Colon (tissue), 2 donors: ENCODE data around the gene SELENON.

ENCODE experiments used
- FAIRE-seq: peaks from 2 replicates; lab custom pipeline; 2012; peaks lifted over from hg19 to GRCh38; lab: Jason Lieb, UNC
- donor health status: control.
- donor health status: control.

SELENON gene

GRCh38 chr1:25793585-25794170 is 6.3 kb upstream of the SELENON start:
- no peak for FAIRE-seq

- FAIRE-seq, result no peak
Observed at GRCh38 chr1:25794325-25794724, 5.7 kb upstream of the SELENON start.

DNA sequence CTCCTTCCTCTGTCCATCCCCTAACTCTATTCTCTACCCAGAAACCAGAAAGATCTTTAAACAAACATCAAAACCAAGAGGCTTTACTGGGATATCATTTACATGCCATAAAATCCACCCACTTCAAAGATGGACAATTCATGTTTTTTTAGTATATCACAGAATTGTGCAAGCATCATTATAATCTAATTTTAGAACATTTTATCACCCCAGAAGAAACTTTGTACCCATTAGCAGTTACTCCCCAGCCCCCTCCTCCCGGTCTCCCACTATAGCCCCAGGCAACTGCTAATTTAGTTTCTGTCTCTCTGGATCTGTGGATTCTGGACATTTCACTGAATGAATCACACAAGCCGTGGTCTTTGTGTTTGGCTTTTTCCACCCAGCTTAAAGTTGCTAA is 4.8 kb upstream of the SELENON start:
- no peak for FAIRE-seq

GRCh38 chr1:25795946-25796810 is 3.8 kb upstream of the SELENON start:
- FAIRE-seq, result no peak

DNA sequence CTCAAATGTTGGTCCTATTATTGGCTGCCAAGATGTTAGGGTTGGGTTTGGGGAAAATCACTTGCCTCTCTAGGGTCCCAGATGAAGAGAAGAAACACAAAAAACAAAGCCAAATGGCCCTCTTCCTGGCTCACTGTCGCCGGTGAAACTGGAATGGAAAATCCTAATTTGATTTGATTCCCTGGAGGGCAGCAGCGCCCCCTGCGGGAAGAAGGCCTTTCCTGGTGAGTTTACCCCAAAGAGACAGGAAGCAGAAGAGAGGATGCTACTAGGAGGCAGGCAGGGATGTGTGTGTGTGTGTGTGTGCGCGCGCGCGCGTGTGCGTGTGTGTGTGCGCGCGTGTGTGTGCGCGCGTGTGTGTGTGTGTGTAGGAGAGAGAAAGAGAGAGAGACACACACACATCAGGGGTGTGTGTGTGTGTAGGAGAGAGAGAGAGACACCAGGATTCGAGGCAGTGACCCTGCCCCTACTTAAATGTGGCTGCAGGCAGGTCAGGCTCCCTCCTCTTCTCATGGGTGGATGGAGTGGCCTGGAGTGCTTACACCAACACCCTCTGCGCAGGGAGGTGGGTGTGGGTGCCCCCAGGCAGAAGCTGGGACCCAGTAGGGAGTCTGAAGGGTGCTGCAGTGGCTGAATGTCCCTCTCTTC is 3.1 kb upstream of the SELENON start:
- no peak for FAIRE-seq

GRCh38 chr1:25797939-25798338 is 2.1 kb upstream of the SELENON start:
- FAIRE-seq, result no peak

DNA sequence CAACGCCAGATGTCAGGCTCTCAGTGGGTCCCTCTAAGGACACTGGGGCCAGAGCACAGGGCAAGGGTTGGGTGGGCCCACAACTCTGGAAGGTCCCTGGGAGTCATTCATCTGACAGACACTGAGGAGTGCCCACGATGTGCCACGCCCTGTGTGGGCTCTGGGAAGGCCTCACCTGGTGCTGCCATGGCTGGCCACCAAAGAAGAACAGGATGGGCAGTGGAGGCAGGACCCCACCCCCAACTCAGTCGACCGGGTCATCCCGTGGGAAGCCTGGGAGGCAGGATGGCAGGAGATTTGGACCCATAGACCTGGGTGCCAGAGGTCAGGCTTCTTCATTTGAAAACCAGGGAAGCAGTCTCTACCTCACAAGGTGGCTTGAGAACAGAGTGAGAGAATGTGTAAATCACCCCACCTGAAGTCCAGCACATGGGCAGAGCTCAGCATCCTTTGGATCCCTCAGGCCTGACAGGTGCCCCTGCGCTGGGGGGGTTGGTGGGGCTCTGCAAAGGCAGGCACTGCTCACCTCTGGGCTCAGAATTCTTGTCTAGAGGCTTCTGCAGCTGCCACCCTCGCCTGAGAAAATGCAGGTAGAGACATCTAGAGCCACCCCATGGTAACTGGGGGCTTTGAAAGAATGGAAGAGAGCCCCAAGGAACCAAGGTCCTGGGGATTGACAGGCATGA is 1.2 kb upstream of the SELENON start:
- FAIRE-seq, result no peak

DNA sequence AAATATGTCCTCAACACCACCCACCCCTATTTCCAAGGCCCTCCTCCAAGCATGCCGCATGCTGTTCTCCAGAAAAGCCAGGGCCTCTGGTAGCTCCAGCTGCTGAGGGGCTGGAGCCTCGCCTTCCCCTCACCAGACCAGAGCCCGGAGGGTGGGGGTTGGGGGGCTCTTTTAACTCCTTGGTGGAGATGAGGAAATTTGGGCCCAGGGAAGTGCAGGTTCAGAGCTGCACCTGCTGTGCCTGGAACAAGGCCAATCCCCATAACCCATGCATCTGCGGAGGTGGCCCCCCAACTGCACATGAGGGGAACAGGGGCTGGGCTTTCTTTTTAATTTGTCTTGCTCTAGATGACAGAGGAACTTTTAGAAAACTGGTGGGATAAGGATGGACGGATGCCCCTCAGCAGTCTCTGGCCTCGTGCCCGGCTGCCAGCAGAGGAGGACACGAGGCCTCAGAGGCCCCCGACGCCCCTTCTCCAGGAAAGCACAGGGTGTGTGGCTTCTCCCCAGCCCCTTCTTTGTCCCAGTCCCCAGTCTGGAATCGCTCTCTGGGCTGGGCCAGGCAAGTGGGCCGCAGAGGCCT is 550 bp upstream of the SELENON start:
- FAIRE-seq, result no peak

DNA sequence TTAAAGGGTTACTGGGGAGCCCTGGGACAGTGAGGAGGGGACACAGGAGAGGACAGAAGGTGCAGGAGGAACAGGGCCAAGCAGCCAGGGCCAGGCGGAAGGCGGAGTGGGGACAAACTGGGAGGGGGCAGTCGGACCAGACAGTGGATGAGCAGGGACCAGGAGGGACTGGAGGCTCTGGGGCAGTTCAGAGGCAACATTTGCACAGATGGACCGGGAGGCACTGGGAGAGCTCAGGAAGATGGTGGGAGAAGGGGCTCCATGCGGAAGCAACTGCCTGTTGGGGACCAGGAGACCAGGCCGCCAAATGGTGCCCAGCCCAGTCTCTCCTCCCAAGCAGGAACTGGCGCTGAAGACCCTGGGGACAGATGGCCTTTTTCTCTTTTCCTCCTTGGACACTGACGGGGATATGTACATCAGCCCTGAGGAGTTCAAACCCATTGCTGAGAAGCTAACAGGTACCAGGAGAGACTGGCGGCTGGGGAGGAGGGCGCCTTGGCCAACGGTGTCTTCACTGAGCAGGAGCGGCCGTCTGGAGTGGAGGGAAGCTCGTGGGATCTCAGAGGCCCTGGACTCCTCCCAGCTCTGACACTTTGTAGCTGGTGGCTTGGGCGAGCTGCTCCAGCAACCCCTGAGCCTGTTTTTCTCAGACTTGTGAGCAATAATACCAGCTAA is 847 bp downstream of the SELENON start:
- FAIRE-seq, result no peak

DNA sequence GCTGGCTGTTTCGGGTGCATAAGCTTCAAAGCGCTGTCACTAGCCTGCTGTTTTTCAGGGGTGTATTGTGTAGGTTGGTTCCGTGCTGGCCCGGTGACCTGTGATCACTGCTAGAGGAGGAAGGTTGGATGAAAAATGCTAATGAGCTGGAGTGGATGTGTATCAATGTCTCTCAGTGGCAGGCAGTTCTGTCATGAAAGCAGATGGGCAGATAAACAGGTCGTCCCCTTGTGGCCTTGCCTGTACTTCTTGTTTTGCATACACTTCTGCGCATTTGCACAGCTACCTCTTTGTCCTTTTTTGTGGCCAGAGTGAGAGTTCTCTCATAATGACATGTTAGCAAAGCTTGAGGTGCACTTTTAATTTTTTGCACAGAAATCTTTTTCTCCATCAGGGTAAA is 2.9 kb downstream of the SELENON start:
- FAIRE-seq, result no peak

- FAIRE-seq, result no peak
Observed at GRCh38 chr1:25803368-25803767, 3.4 kb downstream of the SELENON start.

- no peak for FAIRE-seq
Observed at GRCh38 chr1:25804244-25804963, 4.4 kb downstream of the SELENON start.

DNA sequence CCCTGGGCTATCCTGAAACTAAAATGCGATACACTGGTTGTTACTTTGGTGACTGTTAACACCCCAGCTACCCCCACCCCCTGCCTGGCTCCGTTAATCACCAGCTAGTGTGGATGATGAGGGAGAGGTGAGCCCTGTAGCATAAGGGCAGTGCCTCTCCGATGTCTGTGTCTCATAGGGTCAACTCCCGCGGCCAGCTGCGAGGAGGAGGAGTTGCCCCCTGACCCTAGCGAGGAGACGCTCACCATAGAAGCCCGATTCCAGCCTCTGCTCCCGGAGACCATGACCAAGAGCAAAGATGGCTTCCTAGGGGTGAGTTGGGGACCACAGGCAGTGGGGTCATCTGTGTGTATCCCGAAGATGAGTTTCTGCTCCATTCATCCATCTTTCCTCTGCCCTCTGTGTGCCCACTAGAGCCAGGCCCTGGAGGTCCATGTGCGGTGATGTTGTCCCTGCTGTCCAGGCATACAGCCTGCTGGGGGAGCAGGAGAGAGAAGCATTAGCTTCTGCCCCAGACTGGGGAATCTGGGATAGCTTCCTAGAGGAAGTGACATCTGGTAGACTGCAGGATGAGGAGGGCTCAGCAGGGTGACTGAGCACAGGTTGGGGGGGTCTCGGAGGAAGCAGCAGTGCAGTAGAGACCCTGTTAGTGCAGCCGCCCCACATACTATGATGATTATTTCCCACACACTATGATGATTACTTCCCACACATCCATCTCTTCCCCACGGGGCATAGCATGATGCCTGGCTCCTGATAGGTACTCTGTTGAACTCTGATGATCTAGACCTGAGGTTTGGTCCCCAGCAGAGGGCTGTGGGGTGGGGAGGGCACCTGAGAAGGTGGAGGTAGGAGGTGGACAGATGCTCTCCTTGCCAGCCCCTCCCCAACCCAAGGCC is 5.2 kb downstream of the SELENON start:
- FAIRE-seq, result no peak

DNA sequence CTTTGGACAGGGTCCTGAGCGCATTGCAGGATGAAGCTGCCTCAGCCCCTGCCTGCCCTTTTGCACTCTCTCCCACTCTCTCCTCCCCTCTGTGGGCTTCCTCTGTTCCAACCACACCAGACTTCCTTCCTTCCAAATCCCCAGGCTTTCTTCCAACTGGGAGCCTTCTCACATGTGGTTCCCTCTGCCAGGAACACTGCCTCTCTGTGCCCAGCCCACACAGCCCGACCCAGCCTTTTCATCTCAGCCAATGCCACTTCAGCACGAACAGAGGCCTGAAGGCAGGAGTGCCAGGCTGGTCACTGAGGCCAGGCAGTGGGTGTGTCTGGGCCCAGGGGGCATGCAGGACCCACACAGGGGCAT is 5.9 kb downstream of the SELENON start:
- FAIRE-seq, result no peak

DNA sequence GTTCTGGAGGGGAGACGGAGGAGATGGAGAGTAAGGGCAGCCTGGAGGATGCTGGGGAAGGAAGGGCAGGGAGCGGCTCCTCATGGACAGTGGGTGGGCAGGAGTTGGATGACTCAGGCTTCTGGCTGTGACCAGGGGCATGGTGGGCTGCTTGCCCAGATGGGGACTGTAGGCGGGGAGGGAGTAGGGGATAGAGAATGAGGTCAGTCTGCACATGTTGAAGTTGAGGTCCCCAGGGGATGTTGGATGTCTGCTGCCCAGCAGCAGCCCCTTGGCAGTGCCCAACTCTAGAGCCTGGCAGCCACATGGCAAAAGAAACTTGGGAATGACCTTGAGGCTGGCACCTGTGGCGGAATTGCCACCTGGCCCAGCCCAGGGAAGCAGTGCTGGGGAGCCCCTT is 6.4 kb downstream of the SELENON start:
- FAIRE-seq, result no peak

DNA sequence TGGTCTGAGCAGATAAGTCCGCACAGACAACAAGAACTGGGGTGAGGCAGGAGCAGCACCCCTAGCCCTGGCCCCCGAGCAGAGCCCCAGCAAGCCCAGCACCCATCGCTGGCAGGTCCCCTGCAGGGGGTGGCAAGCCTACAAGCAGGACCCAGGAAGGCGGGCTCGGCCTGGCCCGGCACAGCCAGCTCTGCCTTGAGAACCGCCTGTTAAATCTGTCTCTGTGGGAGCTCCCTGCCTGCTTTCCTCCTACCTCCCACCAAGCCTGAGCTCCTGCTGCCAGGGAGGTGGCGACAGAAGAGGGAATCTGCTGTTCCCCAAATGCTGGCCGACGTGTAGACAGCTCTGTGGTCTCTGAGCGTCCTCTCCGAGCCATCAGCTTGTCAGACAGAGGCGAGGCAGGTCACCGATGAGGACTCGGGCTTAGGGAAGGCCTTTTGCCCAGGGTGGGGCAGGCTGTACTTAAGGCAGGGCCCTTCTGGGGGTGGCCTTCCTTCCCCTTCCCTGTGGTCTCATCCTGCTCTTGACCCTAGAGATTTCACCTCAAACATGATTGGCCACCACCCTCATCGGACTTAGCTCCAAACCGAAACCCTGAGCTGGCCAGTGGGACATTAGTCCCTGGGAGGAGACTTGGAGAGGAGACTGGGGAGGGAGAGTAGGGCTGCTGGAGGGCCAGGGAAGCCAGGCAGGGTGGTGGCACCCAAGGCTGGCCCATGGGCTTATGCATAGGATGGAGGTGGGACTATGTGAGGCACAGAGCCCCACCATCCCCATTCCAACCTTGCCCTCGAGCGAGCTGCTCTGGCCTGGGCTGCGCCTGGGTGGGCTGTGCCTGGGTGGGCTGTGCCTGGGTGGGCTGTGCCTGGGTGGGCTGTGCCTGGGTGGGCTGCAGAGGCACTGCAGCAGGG is 7.7 kb downstream of the SELENON start:
- no peak for FAIRE-seq

GRCh38 chr1:25808481-25809244 is 8.7 kb downstream of the SELENON start:
- FAIRE-seq, result no peak

DNA sequence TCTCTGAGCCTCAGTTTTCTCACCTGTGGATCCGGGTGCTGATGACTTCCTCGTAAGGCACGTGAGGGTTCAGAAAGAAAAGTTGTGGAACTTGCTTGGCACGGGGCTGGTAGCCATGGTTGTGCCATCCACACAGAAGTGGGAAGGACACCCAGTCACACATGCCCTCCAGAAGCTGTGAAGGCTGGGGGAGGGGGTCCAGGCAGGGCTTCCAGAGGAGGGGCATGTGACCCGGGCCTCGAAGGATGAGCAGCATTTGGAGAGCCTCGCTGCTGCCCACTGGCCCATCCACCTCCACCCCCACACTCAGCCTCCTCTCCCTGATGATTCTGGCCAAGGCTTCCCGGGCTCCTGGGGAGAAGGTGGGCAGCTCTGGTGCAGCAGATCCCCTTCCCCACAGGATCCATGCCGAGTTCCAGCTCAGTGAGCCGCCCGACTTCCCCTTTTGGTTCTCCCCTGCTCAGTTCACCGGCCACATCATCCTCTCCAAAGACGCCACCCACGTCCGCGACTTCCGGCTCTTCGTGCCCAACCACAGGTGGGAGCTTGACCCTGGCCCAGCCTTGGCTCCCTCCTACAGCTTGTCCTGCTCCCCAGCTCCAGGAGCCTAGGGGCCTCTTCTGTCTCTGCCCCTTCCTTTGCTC is 9.4 kb downstream of the SELENON start:
- no peak for FAIRE-seq
